HUES64 (cell line): ENCODE measurements around the gene ZNF329.
"Not testable (repeated sequence)": the region's sequence is repeated elsewhere in the genome, so short reads cannot be mapped to it uniquely, and the experiment has no call there.

Experiments
- H3K27ac ChIP-seq: 2 replicates; pipeline ENCODE4 v1.7.0; 2013; ENCODE audit warnings: low read depth, low read length, inconsistent platforms
- H3K27me3 ChIP-seq: 2 replicates; pipeline ENCODE4 v1.6.1; 2013; ENCODE audit warnings: mild to moderate bottlenecking, low read length; ENCODE audit not compliant: insufficient read depth
- H3K36me3 ChIP-seq: 2 replicates; pipeline ENCODE4 v1.6.1; 2013; ENCODE audit warnings: mild to moderate bottlenecking, low read length; ENCODE audit not compliant: insufficient read depth
- H3K4me1 ChIP-seq: 2 replicates; pipeline ENCODE4 v1.6.1; 2013; ENCODE audit warnings: mild to moderate bottlenecking, low read length, moderate library complexity; ENCODE audit not compliant: insufficient read depth
- H3K4me3 ChIP-seq: 2 replicates; pipeline ENCODE4 v1.5.1; 2013; ENCODE audit warnings: mild to moderate bottlenecking, low read length, moderate library complexity
- H3K9ac ChIP-seq: 2 replicates; pipeline ENCODE4 v1.6.1; 2013; ENCODE audit warnings: mild to moderate bottlenecking, low read depth, low read length
- H3K9me3 ChIP-seq: 2 replicates; pipeline ENCODE4 v1.6.1; 2013; ENCODE audit warnings: low read depth, low read length; ENCODE audit not compliant: insufficient read depth
- WGBS: fragments of 150-250, 120-280 bp; methylation state at CpG from one replicate; pipeline ENCODE4 v1.1.7; 2013; ENCODE audit warnings: missing lambda C conversion rate; 5-methylcytosine and 5-hydroxymethylcytosine counted together

The ZNF329 gene

GRCh38 chr19:58154679-58155648, 4.4 kb upstream of the ZNF329 start:
- H3K9ac ChIP-seq: peak overlapping the region; percentile 94
- no peaks in the 10 kb centered on the region for H3K36me3 ChIP-seq
- no peaks in the 10 kb centered on the region for H3K9me3 ChIP-seq
- H3K4me1 ChIP-seq: no peaks in the 10 kb centered on the region; the same call in 1 of the 2 replicates
- no peaks in the 10 kb centered on the region for H3K27me3 ChIP-seq
- peak overlapping the region; percentile 76 for H3K27ac ChIP-seq
- H3K4me3 ChIP-seq: peak overlapping the region; percentile 98
- WGBS: 9% methylated on average over 83 of the region's 85 CpGs

- Histone ChIP-seq H3K27ac (peak overlapping the region; percentile 76), H3K27me3 (no peaks in the 10 kb centered on the region), H3K36me3 (no peaks in the 10 kb centered on the region), H3K4me3 (peak overlapping the region; percentile 98), H3K9ac (peak overlapping the region; percentile 94), H3K4me1 (no peaks in the 10 kb centered on the region; the same call in 1 of the 2 replicates), H3K9me3 (peaks cover 6% of the 10 kb centered on the region; the same call in 1 of the 2 replicates)
- 23% methylated on average over 12 of the region's 12 CpGs for WGBS
These were observed 3.7 kb upstream of the ZNF329 start for GRCh38 chr19:58154287-58154678.

GRCh38 chr19:58153386-58153785, 2.8 kb upstream of the ZNF329 start:
- Histone ChIP-seq H3K9me3 (peaks cover 15% of the 10 kb centered on the region), H3K4me3 (0 out of 2 replicates have a peak overlapping the region, but pooled peaks have one; percentile 98), H3K9ac (no peak overlapping the region), H3K27me3 (no peaks in the 10 kb centered on the region), H3K36me3 (no peaks in the 10 kb centered on the region), H3K27ac (no peak overlapping the region), H3K4me1 (no peaks in the 10 kb centered on the region; the same call in 1 of the 2 replicates)
- WGBS: 100% methylated on average over 2 of the region's 2 CpGs

GRCh38 chr19:58147475-58147874, 3.1 kb downstream of the ZNF329 start:
- H3K36me3 ChIP-seq, H3K4me1 ChIP-seq, H3K27ac ChIP-seq, H3K27me3 ChIP-seq, H3K9ac ChIP-seq, H3K4me3 ChIP-seq: not testable (repeated sequence)
- H3K9me3 ChIP-seq: peaks cover 42% of the 10 kb centered on the region
- WGBS: 94% methylated on average over 19 of the region's 28 CpGs

GRCh38 chr19:58145849-58146248, 4.7 kb downstream of the ZNF329 start:
- Histone ChIP-seq H3K4me1 (no peaks in the 10 kb centered on the region), H3K36me3 (peaks cover 21% of the 10 kb centered on the region), H3K9ac (no peak overlapping the region), H3K4me3 (no peak overlapping the region; the same call in 1 of the 2 replicates), H3K27ac (no peak overlapping the region), H3K9me3 (peaks cover 56% of the 10 kb centered on the region), H3K27me3 (no peaks in the 10 kb centered on the region)
- WGBS: 94% methylated on average over 3 of the region's 3 CpGs

- peaks cover 72% of the 10 kb centered on the region for H3K36me3 ChIP-seq
- no peak overlapping the region for H3K4me3 ChIP-seq
- H3K27ac ChIP-seq: no peak overlapping the region
- no peaks in the 10 kb centered on the region for H3K27me3 ChIP-seq
- no CpG with 5 or more reads among the region's 1 CpG for WGBS
- H3K9ac ChIP-seq: no peak overlapping the region
- H3K4me1 ChIP-seq: no peaks in the 10 kb centered on the region
- peaks cover 94% of the 10 kb centered on the region for H3K9me3 ChIP-seq
These were observed 16.3 kb downstream of the ZNF329 start for GRCh38 chr19:58134244-58134643.

GRCh38 chr19:58129284-58129683, 21.3 kb downstream of the ZNF329 start:
- H3K27ac ChIP-seq: no peak overlapping the region
- no peak overlapping the region for H3K9ac ChIP-seq
- no peaks in the 10 kb centered on the region for H3K27me3 ChIP-seq
- H3K9me3 ChIP-seq: peaks cover 96% of the 10 kb centered on the region
- H3K36me3 ChIP-seq: peaks cover 65% of the 10 kb centered on the region
- 94% methylated on average over 3 of the region's 3 CpGs for WGBS
- no peaks in the 10 kb centered on the region for H3K4me1 ChIP-seq
- no peak overlapping the region for H3K4me3 ChIP-seq

- no peak overlapping the region for H3K9ac ChIP-seq
- 90% methylated on average over 12 of the region's 12 CpGs for WGBS
- H3K4me1 ChIP-seq: no peaks in the 10 kb centered on the region
- H3K36me3 ChIP-seq: peaks cover 54% of the 10 kb centered on the region
- H3K27ac ChIP-seq: no peak overlapping the region
- no peaks in the 10 kb centered on the region for H3K27me3 ChIP-seq
- H3K9me3 ChIP-seq: peaks cover 96% of the 10 kb centered on the region
- no peak overlapping the region for H3K4me3 ChIP-seq
These were observed 22.4 kb downstream of the ZNF329 start for GRCh38 chr19:58128041-58128685.

GRCh38 chr19:58123354-58123753, 27.2 kb downstream of the ZNF329 start:
- Histone ChIP-seq H3K27me3 (no peaks in the 10 kb centered on the region), H3K27ac (no peak overlapping the region), H3K36me3 (peaks cover 17% of the 10 kb centered on the region), H3K4me3 (no peak overlapping the region), H3K4me1 (no peaks in the 10 kb centered on the region), H3K9ac (no peak overlapping the region), H3K9me3 (peaks cover 94% of the 10 kb centered on the region)
- WGBS: 61% methylated on average over 5 of the region's 5 CpGs

- H3K36me3 ChIP-seq: no peaks in the 10 kb centered on the region
- no peak overlapping the region for H3K9ac ChIP-seq
- peaks cover 90% of the 10 kb centered on the region for H3K9me3 ChIP-seq
- 93% methylated on average over 5 of the region's 5 CpGs for whole genome bisulfite sequencing
- no peaks in the 10 kb centered on the region for H3K4me1 ChIP-seq
- H3K4me3 ChIP-seq: no peak overlapping the region
- H3K27ac ChIP-seq: no peak overlapping the region
- H3K27me3 ChIP-seq: no peaks in the 10 kb centered on the region
These were observed 31.4 kb downstream of the ZNF329 start for GRCh38 chr19:58118979-58119733.
